HepG2 (cell line): ENCODE data around the gene HDLBP.

ENCODE experiments used
- E2F5 ChIP-seq: sonication (generic); formaldehyde crosslinking; conservative IDR thresholded peaks from 2 replicates; pipeline ENCODE4 v1.4.0; 2020; ENCODE audit warnings: missing genetic modification reagents
- HIVEP1 ChIP-seq: sonication (generic); formaldehyde crosslinking; IDR thresholded peaks from 2 replicates; pipeline ENCODE4 v1.4.0; 2020; ENCODE audit warnings: mild to moderate bottlenecking, missing genetic modification reagents
- IRF2 ChIP-seq: IDR thresholded peaks from 2 replicates; pipeline ENCODE4 v1.6.1; 2018; ENCODE audit warnings: missing genetic modification reagents, missing compliant biosample characterization
- MAZ ChIP-seq, 2 experiments: sonication (generic) in 1 of 2; formaldehyde crosslinking in 1 of 2; IDR thresholded peaks; 2 replicates each; pipeline versions ENCODE4 v1.5.0 to v1.6.1; 2012 to 2020; ENCODE audit warnings: low read depth in 2 of 2, mild to moderate bottlenecking in 2 of 2, borderline replicate concordance in 1 of 2, improper control_type of control experiment in 1 of 2, low read length in 1 of 2, missing genetic modification reagents in 1 of 2, moderate library complexity in 1 of 2
- NCOA1 ChIP-seq: sonication (generic); formaldehyde crosslinking; IDR thresholded peaks from 2 replicates; pipeline ENCODE4 v1.9.0; 2021; ENCODE audit warnings: missing genetic modification reagents
- PLSCR1 ChIP-seq: sonication (generic); formaldehyde crosslinking; IDR thresholded peaks from 2 replicates; pipeline ENCODE4 v1.5.0; 2020; ENCODE audit warnings: missing genetic modification reagents, mild to moderate bottlenecking, borderline replicate concordance
- THRA ChIP-seq: sonication (generic); formaldehyde crosslinking; IDR thresholded peaks from 2 replicates; pipeline ENCODE4 v1.4.0; 2020; ENCODE audit warnings: missing genetic modification reagents, borderline replicate concordance
- ZNF10 ChIP-seq: sonication (generic); formaldehyde crosslinking; IDR thresholded peaks from 2 replicates; pipeline ENCODE4 v1.4.0; 2020; ENCODE audit warnings: mild to moderate bottlenecking, low read depth, missing genetic modification reagents, borderline replicate concordance
- ZSCAN12 ChIP-seq: sonication (generic); formaldehyde crosslinking; IDR thresholded peaks from 2 replicates; pipeline ENCODE4 v1.9.0; 2021; ENCODE audit warnings: mild to moderate bottlenecking, missing genetic modification reagents

GRCh38 chr2:241300000-241300399 lies 15.5 kb downstream of the HDLBP start:
- TF ChIP-seq PLSCR1 = no peak
- TF ChIP-seq IRF2 (CRISPR knock-in tag) = no peak
- TF ChIP-seq MAZ (IDR thresholded peaks at IDR 0.05; ENCODE audit: borderline replicate concordance, low read depth, low read length) = no peak
- TF ChIP-seq MAZ (CRISPR knock-in tag; IDR thresholded peaks at IDR 0.05; ENCODE audit: low read depth) = no peak
- no peak for TF ChIP-seq E2F5 (CRISPR knock-in tag)
- no peak for TF ChIP-seq ZNF10 (CRISPR knock-in tag)
- TF ChIP-seq THRA (CRISPR knock-in tag) = no peak
- no peak for TF ChIP-seq HIVEP1
- TF ChIP-seq ZSCAN12 (CRISPR knock-in tag) = no peak
- TF ChIP-seq NCOA1 (CRISPR knock-in tag) = no peak
